ENCODE measurements around the gene RPN2. TPM values are rescaled to one million over a fixed set of nuclear protein-coding genes. Genes with fewer than 3 reads are reported as not detected.

The RPN2 gene
- total RNA-seq, 4 donors from 2014 or later = 82.3 to 196 (median 105) TPM

DNA sequence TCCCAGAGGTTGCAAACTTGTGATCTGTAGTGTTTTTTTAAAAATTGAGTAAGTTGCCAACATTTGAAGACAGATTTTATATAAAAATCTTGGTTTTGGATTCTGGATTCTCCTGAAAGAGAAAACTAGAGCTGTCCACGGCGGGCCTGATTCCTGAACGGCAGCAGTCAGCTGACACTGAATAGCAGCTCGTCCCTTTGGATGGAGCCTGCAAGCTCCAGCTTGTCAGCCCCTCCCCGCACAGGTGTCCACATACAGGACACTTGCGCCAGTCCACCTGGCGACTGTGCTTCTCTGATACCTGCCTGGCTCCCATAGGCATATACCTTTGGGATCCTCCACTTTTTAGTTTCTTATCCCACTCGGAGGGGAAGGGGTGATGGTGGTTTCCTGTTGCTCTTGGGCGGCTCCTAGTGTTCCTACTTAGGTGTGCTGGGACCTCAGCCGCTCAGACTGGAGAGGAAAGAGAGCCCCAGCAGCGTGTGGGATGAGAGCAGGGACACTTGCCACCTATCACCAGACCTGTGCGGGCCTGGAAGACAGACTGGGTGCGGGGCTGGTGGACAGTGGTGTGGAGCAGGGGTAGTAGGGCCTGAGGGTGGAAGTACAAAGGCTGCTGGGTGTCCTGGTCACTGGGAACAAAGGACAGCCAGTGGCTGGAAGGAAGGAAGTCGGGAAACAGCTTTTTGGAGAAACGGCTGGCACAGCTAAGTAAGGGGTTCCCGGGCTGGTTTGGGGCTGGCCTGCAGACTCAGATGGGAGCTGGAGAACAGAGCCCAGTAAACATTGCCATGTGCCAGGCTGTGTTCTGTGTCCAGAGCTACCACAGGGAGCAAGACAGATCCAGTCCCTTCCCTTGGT, 64.2 kb downstream of the RPN2 start:
- WGBS, 2 donors (ENCODE audit: low coverage in 1 of 2) = 88 to 92% methylated on average over 3 to 15 of the region's 16 CpGs

DNA sequence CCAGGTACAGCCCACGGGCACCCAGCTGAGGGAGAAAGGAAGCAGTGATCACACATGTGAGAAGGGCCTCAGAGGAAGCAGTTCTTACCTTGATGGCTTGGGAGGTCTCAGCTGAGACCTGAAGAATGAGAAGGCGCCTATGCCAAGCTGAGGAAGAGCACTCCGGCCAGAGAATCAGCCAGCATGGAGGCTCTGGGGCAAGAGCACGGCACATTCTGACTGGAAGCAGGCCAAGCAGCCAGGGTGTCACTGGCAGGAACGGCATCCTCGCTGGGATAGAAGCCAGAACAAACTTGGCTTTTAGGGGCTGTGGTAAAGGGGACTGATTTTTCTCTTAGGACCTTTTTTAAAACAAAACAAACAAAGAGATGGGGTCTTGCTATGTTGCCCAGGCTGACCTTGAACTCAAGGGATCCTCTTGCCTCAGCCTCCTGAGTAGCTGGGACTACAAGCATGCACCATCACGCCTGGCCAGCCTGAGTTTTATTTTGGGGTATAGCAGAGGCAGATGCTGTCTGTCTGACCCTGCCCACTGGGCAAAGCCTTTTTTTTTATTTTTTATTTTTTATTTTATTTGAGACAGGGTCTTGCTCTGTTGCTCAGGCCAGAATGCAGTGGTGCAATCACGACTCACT, 64.9 kb downstream of the RPN2 start:
- TF ChIP-seq POLR2A (IDR thresholded peaks at IDR 0.05) (no peak), EP300 (IDR thresholded peaks at IDR 0.05; ENCODE audit: low read depth) (no peak)
- TF ChIP-seq, protein P1, sequence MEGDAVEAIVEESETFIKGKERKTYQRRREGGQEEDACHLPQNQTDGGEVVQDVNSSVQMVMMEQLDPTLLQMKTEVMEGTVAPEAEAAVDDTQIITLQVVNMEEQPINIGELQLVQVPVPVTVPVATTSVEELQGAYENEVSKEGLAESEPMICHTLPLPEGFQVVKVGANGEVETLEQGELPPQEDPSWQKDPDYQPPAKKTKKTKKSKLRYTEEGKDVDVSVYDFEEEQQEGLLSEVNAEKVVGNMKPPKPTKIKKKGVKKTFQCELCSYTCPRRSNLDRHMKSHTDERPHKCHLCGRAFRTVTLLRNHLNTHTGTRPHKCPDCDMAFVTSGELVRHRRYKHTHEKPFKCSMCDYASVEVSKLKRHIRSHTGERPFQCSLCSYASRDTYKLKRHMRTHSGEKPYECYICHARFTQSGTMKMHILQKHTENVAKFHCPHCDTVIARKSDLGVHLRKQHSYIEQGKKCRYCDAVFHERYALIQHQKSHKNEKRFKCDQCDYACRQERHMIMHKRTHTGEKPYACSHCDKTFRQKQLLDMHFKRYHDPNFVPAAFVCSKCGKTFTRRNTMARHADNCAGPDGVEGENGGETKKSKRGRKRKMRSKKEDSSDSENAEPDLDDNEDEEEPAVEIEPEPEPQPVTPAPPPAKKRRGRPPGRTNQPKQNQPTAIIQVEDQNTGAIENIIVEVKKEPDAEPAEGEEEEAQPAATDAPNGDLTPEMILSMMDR (IDR thresholded peaks at IDR 0.05) = no peak
- 62 to 74% methylated on average over 5 to 8 of the region's 8 CpGs for WGBS, 2 donors (ENCODE audit: low coverage in 1 of 2)
- intact Hi-C loops (cut with DNase I; ENCODE audit: low total_unique reads) (loop anchor here (1.0 kb wide), 1 partner anchor 11 kb away; no protein-coding TSS in a partner anchor), in situ Hi-C loops (cut with MboI; ENCODE audit: low pct_ligation_motif_present in 1 of 4, low pct_unique_long_range_greater_than_20kb in 1 of 4, low sequenced_read_pairs in 3 of 4) (no loop called here)
- DNase-seq = no peak
- Histone ChIP-seq H3K27me3 (no peaks in the 10 kb centered on the region), H3K4me1 (peaks cover 0 to 9% (median under 1%) of the 10 kb centered on the region in 4 donors), H3K4me3 (no peak overlapping the region), H3K36me3 (peaks cover 0 to 23% (median 11%) of the 10 kb centered on the region in 4 donors), H3K9me3 (no peaks in the 10 kb centered on the region), H3K27ac (no peak overlapping the region)

More for the DNA sequence above, 64.2 kb downstream of the RPN2 start:
- intact Hi-C loops (cut with DNase I; ENCODE audit: low total_unique reads) (loop anchor here (1.0 kb wide), 1 partner anchor 10 kb away; no protein-coding TSS in a partner anchor), in situ Hi-C loops (cut with MboI; ENCODE audit: low pct_ligation_motif_present in 1 of 4, low pct_unique_long_range_greater_than_20kb in 1 of 4, low sequenced_read_pairs in 3 of 4) (no loop called here)
- TF ChIP-seq, protein P1 (IDR thresholded peaks at IDR 0.05) = no peak
- TF ChIP-seq EP300 (IDR thresholded peaks at IDR 0.05; ENCODE audit: low read depth) (no peak), POLR2AphosphoS5 (IDR thresholded peaks at IDR 0.05) (no peak), POLR2A (IDR thresholded peaks at IDR 0.05) (no peak)
- H3K27ac ChIP-seq = no peak overlapping the region
- H3K36me3 ChIP-seq = peaks cover 0 to 24% (median 11%) of the 10 kb centered on the region in 4 donors
- H3K27me3 ChIP-seq = no peaks in the 10 kb centered on the region
- H3K9me3 ChIP-seq = no peaks in the 10 kb centered on the region
- peaks cover 0 to 15% (median 5%) of the 10 kb centered on the region in 4 donors for H3K4me1 ChIP-seq
- H3K4me3 ChIP-seq = no peak overlapping the region
- DNase-seq = no peak

DNA sequence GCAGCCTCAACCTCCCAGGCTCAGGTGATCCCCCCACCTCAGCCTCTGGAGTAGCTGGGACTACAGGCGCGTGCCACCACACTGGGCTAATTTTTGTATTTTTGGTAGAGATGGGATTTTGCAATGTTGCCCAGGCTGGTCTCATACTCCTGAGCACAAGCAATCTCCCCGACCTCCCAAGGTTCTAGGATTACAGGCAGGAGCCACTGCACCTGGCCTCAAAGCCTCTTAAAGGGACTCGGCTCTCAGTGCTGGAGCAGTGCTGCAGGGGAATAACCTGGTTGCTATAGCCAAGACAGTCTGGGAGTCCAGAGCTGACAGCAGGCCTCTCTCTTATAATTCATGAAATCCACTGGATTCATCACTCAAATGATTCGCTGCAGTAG, 65.4 kb downstream of the RPN2 start:
- Histone ChIP-seq H3K9me3 (no peaks in the 10 kb centered on the region), H3K4me3 (no peak overlapping the region), H3K27me3 (no peaks in the 10 kb centered on the region), H3K4me1 (peaks cover 0 to 4% (median 0%) of the 10 kb centered on the region in 4 donors), H3K36me3 (peaks cover 0 to 23% (median 11%) of the 10 kb centered on the region in 4 donors), H3K27ac (no peak overlapping the region)
- in situ Hi-C loops (cut with MboI; ENCODE audit: low pct_ligation_motif_present in 1 of 4, low pct_unique_long_range_greater_than_20kb in 1 of 4, low sequenced_read_pairs in 3 of 4) = no loop called here
- no peak for DNase-seq
- TF ChIP-seq POLR2AphosphoS5 (IDR thresholded peaks at IDR 0.05) = no peak
- TF ChIP-seq POLR2A (IDR thresholded peaks at IDR 0.05) = no peak
- TF ChIP-seq, protein P1 (IDR thresholded peaks at IDR 0.05) = no peak
- TF ChIP-seq EP300 (IDR thresholded peaks at IDR 0.05; ENCODE audit: low read depth) = no peak
- 80% methylated on average over 5 of the region's 5 CpGs; no CpG with 5 or more reads in 1 of the 2 donors for WGBS, 2 donors (ENCODE audit: low coverage in 1 of 2)
- intact Hi-C loops (cut with DNase I; ENCODE audit: low total_unique reads) = no loop called here
